ENCODE data around the gene RBM10. TPM values are rescaled to one million over a fixed set of nuclear protein-coding genes. Genes with fewer than 3 reads are reported as not detected.

RBM10 gene
- total RNA-seq, 1 donor from 2014 or later: 32.1 TPM

- Histone ChIP-seq H3K4me1 (no peaks in the 10 kb centered on the region), H3K27me3 (ENCODE audit: low read depth) (no peaks in the 10 kb centered on the region), H3K9me3 (no peaks in the 10 kb centered on the region), H3K4me3 (no peak overlapping the region), H3K27ac (no peak overlapping the region), H3K36me3 (peaks cover 21% of the 10 kb centered on the region)
- no peak for DNase-seq
- no peak for ATAC-seq
- no peak for TF ChIP-seq CTCF (IDR thresholded peaks at IDR 0.05)
- intact Hi-C loops (cut with DNase I): no loop called here
Measured at GRCh38 chrX:47158781-47159180, 13.8 kb downstream of the RBM10 start.

GRCh38 chrX:47160781-47161180 is 15.8 kb downstream of the RBM10 start:
- H3K36me3 ChIP-seq: peaks cover 14% of the 10 kb centered on the region
- H3K4me1 ChIP-seq: no peaks in the 10 kb centered on the region
- ATAC-seq (no peak), DNase-seq (no peak)
- TF ChIP-seq CTCF (IDR thresholded peaks at IDR 0.05): no peak
- intact Hi-C loops (cut with DNase I): no loop called here
- H3K4me3 ChIP-seq: no peak overlapping the region
- no peaks in the 10 kb centered on the region for H3K27me3 ChIP-seq (ENCODE audit: low read depth)
- no peak overlapping the region for H3K27ac ChIP-seq
- H3K9me3 ChIP-seq: no peaks in the 10 kb centered on the region

GRCh38 chrX:47162927-47163583 is 18.0 kb downstream of the RBM10 start:
- ATAC-seq (no peak), DNase-seq (no peak)
- no peaks in the 10 kb centered on the region for H3K36me3 ChIP-seq
- TF ChIP-seq CTCF (IDR thresholded peaks at IDR 0.05): no peak
- no peaks in the 10 kb centered on the region for H3K9me3 ChIP-seq
- no peak overlapping the region for H3K4me3 ChIP-seq
- intact Hi-C loops (cut with DNase I): no loop called here
- H3K27me3 ChIP-seq (ENCODE audit: low read depth): no peaks in the 10 kb centered on the region
- no peak overlapping the region for H3K27ac ChIP-seq
- no peaks in the 10 kb centered on the region for H3K4me1 ChIP-seq

GRCh38 chrX:47164420-47164819 is 19.4 kb downstream of the RBM10 start:
- DNase-seq: no peak
- H3K9me3 ChIP-seq: no peaks in the 10 kb centered on the region
- intact Hi-C loops (cut with DNase I): no loop called here

GRCh38 chrX:47166126-47166525 is 21.1 kb downstream of the RBM10 start:
- Histone ChIP-seq H3K4me3 (no peak overlapping the region), H3K36me3 (peaks cover 20% of the 10 kb centered on the region), H3K9me3 (no peaks in the 10 kb centered on the region), H3K27ac (no peak overlapping the region), H3K27me3 (ENCODE audit: low read depth) (no peaks in the 10 kb centered on the region), H3K4me1 (no peaks in the 10 kb centered on the region)
- ATAC-seq: no peak
- no peak for TF ChIP-seq CTCF (IDR thresholded peaks at IDR 0.05)
- no peak for DNase-seq
- intact Hi-C loops (cut with DNase I): no loop called here

More at GRCh38 chrX:47164420-47164819, 19.4 kb downstream of the RBM10 start:
- peaks cover 3% of the 10 kb centered on the region for H3K36me3 ChIP-seq
- TF ChIP-seq CTCF (IDR thresholded peaks at IDR 0.05): no peak
- H3K4me3 ChIP-seq: no peak overlapping the region
- H3K4me1 ChIP-seq: no peaks in the 10 kb centered on the region
- no peak for ATAC-seq
- H3K27ac ChIP-seq: no peak overlapping the region
- H3K27me3 ChIP-seq (ENCODE audit: low read depth): no peaks in the 10 kb centered on the region
